HG03066 (cell line): ENCODE measurements around the gene RDX.

ENCODE experiments used
- ATAC-seq: cut with Tn5 transposase; IDR thresholded peaks from one replicate; pipeline ENCODE4 v1.9.1; 2021; ENCODE audit warnings: low read depth; ENCODE audit not compliant: unreplicated experiment

The RDX gene

GRCh38 chr11:110296226-110297075 is at the start of gene RDX:
Gene RDX (minus strand): TSS chr11:110296614. CDS start chr11:110279692, 16,922 bp downstream.
- peak; percentile 77 for ATAC-seq

- ATAC-seq: no peak
Measured at GRCh38 chr11:110345743-110346142, 49.3 kb upstream of the RDX start.

GRCh38 chr11:110340436-110340835 is 44.0 kb upstream of the RDX start:
- no peak for ATAC-seq

GRCh38 chr11:110339456-110340250 is 43.2 kb upstream of the RDX start:
- ATAC-seq: no peak

- no peak for ATAC-seq
Measured at GRCh38 chr11:110338684-110339083, 42.3 kb upstream of the RDX start.

- no peak for ATAC-seq
Measured at GRCh38 chr11:110337570-110338193, 41.3 kb upstream of the RDX start.

- ATAC-seq: no peak
Measured at GRCh38 chr11:110336054-110336453, 39.6 kb upstream of the RDX start.

- ATAC-seq: no peak
Measured at GRCh38 chr11:110335358-110335757, 38.9 kb upstream of the RDX start.

- ATAC-seq: no peak
Measured at GRCh38 chr11:110331626-110332025, 35.2 kb upstream of the RDX start.

GRCh38 chr11:110329445-110329844 is 33.0 kb upstream of the RDX start:
- ATAC-seq: no peak

- ATAC-seq: peak; percentile 45
Measured at GRCh38 chr11:110327508-110327907, 31.1 kb upstream of the RDX start.

- no peak for ATAC-seq
Measured at GRCh38 chr11:110323786-110324185, 27.4 kb upstream of the RDX start.

- no peak for ATAC-seq
Measured at GRCh38 chr11:110319501-110319900, 23.1 kb upstream of the RDX start.

GRCh38 chr11:110318638-110319404 is 22.4 kb upstream of the RDX start:
- no peak for ATAC-seq

- ATAC-seq: no peak
Measured at GRCh38 chr11:110317516-110317932, 21.1 kb upstream of the RDX start.

GRCh38 chr11:110314366-110315095 is 18.1 kb upstream of the RDX start:
- ATAC-seq: no peak

- no peak for ATAC-seq
Measured at GRCh38 chr11:110312670-110313069, 16.3 kb upstream of the RDX start.

GRCh38 chr11:110311783-110312579 is 15.6 kb upstream of the RDX start:
- no peak for ATAC-seq

- ATAC-seq: no peak
Measured at GRCh38 chr11:110308071-110308470, 11.7 kb upstream of the RDX start.
